ENCODE results near the gene ANKRD24.
"Not testable (repeated sequence)": the region's sequence is repeated elsewhere in the genome, so short reads cannot be mapped to it uniquely, and the experiment has no call there.

The ANKRD24 gene

DNA sequence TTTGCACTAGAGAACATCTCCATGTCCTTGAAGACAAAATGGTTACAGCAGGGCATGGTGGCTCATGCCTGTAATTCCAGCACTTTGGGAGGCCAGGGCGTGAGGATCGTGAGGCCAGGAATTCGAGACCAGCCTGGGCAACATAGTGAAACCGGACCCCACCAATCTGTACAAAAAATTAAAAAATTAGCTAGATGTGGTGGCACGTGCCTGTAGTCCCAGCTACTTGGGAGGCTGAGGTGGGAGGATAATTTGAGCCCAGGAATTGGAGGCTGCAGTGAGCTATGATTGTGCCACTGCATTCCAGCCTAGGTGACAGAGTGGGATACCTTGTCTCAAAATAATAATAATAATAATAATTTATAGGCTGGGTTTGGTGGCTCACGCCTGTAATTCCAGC is 47.7 kb downstream of the ANKRD24 start:
- not testable (repeated sequence) for DNase-seq (ENCODE audit: low spot score)

DNA sequence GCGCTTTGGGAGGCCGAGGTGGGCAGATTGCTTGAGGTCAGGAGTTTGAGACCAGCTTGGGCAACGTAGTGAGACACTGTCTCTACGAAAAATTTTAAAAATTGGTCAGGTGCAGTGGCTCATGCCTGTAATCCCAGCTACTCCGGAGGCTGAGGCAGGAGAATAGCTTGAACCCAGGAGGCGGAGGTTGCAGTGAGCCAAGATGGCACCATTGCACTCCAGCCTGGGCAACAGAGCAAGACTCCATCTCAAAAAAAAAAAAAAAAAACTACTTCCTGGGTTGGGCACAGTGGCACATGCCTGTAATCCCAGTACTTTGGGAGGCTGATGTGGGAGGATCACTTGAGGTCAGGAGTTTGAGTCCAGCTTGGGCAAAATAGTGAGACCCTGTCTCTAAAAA is 49.0 kb downstream of the ANKRD24 start:
- not testable (repeated sequence) for DNase-seq (ENCODE audit: low spot score)

DNA sequence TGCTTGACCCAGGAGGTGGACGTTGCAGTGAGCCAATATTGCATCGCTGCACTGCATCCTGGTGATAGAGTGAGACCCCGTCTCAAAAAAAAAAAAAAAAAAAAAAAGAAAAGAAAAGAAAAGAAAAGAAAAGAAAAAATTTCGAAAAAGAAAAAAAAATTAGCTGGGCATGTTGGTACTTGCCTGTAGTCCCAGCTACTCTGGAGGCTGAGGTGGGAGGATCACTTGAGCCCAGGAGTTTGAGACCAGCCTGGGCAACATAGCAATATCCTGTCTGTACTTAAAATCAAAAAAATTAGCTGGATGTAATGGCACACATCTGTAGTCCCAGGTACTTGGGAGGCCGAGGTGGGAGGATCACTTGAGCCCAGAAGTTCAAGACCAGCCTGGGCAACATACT is 49.6 kb downstream of the ANKRD24 start:
- DNase-seq (ENCODE audit: low spot score) = not testable (repeated sequence)

DNA sequence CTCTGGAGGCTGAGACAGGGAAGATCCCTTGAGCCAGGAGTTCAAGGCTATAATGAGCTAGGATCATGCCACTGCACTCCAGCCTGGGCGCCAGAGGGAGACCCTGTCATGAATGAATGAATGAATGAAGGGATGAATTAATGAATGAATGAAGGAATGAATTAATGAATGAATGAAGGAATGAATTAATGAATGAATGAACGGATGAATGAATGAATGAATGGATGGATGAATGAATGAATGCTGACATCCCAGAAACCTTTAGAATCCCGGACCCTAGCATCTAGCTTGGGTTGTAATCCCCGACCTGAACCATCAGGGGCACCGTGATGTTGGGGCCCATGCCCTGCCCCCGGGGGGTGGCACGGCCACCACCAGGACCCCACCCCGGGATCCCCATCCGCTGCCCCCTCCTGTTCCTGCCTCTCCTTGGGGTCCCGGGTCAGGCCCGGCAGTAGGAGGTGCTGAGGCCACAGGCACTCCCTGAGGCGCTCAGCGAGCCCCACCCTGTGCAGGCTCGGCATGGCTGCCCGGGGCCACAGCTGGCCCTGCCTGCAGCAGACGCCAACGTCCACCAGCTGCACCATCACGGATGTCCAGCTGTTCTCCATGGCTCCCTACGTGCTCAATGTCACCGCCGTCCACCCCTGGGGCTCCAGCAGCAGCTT is 50.3 kb downstream of the ANKRD24 start:
- DNase-seq (ENCODE audit: low spot score) = no peak

DNA sequence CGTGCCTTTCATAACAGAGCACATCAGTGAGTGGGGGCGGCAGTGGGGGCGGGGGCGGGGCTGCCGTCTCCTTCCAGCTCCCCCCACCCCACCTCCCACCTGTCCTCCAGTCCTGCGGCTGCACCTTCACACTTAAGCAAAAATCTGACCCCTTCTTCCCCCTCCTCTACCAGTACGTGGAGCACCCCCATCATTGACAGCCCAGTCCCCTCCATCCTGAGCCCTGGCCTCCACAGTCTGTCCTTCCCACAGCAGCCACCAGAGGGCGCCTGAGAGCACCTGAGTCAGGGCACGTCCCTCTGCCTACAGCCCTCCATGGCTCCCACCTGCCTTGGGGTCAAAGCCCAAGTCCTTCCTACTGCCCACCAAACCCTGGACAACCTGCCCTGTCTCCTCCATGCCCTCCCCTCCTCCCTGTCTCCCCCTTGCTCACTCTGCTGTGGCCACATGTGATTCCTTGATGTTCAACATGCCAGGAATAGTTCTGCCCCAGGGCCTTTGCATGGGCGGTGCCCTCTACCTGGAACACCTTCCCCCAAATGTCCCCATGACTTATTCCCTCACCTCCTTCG is 50.9 kb downstream of the ANKRD24 start:
- DNase-seq (ENCODE audit: low spot score) = no peak

DNA sequence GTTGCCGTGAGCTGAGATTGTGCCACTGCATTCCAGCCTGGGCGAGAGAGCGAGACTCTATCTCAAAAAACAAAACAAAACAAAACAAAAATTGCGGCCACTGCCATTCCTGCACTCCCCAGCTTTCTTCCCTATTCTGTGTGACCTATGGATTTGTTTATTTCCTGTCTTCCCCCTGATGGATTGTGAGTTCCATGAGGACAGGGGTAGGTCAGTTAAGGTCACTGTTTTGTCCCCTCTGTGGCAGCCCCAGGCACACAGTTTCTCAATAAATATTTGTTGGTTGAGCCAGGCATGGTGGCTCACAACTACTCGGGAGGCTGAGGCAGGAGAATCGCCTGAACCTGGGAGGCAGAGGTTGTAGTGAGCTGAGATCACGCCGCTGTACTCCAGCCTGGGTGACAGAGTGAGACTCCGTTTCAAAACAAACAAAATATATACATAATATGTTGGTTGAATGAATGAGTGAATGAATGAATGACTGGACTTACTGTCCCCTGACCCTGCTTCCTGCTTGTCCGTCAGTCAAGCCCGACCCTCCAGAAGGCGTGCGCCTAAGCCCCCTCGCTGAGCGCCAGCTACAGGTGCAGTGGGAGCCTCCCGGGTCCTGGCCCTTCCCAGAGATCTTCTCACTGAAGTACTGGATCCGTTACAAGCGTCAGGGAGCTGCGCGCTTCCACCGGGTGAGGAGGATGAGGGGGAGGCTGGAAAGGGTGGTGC is 51.8 kb downstream of the ANKRD24 start:
- no peak for DNase-seq (ENCODE audit: low spot score)

DNA sequence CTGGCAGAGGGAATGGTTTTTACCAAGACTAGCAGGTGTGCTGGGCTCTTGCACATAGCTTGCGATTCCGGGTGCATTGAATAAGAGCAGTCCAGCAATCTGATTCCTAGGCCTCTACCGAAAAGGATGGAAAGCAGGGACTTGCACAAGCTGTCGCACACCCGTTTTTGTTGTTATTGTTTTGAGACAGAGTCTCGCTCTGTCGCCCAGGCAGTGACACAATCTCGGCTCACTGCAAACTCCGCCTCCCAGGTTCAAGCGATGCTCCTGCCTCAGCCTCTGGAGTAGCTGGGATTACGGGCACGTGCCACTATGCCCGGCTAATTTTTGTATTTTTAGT is 52.3 kb downstream of the ANKRD24 start:
- DNase-seq (ENCODE audit: low spot score) = no peak

DNA sequence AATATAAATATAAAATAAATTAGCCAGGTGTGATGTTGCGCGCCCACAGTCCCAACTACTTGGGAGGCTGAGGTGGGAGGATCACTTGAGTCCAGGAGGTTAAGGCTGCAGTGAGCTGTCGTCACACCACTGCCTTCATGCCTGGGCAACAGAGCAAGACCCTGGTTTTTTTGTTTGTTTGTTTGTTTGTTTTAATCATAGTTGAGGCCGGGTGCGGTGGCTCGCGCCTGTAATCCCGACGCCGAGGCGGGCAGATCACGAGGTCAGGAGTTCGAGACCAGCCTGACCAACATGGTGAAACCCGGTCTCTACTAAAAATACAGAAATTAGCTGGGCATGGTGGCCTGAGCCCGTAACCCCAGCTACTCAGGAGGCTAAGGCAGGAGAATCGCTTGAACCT is 55.0 kb downstream of the ANKRD24 start:
- not testable (repeated sequence) for DNase-seq (ENCODE audit: low spot score)

DNA sequence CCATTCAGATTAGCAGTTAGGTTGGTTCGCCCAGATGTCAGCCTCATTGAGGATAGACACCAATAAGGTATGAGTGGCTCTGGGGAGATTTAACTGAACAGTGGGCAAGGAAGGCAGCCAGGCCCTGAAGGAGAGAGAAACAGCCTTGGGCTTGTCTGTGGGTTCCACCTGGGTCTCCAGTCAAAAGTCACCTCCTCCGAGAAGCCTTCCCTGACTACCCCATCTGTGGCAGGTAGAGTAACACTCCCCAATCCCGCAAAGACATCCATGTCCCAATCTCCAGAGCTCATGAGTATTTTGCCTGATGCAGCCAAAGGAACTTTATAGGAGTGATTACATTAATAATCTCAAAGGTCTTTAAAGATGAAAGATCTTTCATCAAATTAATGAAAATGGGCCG is 56.3 kb downstream of the ANKRD24 start:
- DNase-seq (ENCODE audit: low spot score) = no peak

DNA sequence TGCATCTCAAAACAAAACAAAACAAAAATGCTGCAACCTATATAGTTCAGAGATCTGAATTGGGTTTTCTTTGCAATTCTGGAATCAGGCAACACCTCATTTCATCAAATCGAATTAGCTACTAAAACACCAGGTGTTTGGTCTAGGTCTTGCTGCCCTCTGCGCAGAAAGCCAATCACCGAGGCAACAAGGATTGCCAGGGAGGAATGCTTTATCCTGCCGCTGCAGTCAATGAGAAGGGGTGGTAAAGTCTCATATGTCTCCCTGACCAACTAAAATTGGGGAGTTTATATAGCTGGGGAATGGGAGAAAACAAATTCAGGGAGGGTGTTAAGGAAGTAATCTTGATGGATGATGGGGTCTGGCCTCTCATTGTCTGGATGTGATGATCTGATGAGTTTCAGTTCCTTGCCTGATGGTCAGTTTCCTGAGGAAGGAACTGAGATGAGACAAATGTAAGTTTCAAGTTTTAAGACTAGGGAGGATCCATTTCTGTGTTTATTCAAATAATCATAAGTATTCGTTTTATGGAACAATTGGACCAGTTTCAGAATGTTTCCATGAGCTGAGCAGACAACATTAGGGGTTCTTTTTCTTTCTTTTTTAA is 59.4 kb downstream of the ANKRD24 start:
- DNase-seq (ENCODE audit: low spot score) = no peak

DNA sequence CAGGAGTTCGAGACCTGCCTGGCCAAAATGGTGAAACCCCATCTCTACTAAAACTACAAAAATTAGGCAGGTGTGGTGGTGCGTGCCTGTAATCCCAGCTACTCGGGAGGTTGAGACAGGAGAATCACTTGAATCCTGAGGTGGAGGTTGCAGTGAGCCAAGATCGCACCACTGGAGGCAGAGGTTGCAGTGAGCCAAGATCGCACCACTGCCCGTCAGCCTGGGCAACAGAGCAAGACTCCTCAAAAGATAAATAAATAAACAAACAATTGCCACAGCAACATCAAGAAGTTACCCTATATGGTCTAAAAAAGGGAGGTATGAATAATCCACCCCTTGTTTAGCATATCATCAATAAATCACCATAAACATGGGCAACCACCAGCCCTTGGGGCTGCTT is 63.4 kb downstream of the ANKRD24 start:
- DNase-seq (ENCODE audit: low spot score) = not testable (repeated sequence)

DNA sequence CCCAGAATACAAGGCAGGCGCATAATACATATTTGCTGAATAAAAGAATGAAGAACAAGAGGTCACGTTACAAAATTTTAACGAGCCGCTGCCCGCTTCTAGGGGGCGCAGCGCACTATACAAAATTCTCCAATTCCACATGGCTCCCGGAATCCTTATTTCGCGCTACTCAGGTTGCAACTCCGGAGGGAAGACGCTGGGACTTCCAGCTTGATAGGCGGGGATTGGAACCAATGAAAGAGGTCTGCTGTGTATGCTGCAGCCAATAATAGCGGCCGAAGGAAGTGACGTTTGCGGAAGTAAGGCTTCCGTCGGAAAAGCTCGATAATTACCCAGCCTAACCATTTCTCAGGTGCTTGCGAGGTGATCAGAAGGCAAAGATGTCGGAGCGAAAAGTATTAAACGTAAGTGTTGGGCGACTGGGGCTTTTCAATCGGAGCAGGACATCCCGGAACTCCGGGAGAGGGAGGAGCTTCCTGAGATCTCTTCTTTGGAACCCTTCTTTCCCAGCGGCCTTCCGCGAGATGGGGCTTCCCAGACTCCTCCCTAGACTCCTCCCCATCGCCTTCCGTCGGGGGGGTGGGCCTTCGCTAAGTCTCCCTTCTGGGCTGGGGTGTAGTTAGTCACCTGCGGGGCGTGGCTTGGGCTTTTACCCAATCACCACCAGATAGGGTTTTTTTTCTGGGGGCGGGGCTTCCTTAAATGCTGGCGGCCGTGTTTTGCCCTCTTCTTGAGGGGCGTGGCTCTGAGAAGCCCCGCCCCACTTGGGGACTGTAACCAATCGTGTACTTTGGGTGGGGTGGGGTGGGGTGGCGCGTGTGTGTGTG is 64.5 kb downstream of the ANKRD24 start, which contains the start of gene YJU2:
Gene YJU2, plus strand, starts transcription at position 314 of the 827 bp plus-strand sequence. Its CDS starts 67 bp downstream, at position 381.
- peak; percentile 96 for DNase-seq (ENCODE audit: low spot score)

DNA sequence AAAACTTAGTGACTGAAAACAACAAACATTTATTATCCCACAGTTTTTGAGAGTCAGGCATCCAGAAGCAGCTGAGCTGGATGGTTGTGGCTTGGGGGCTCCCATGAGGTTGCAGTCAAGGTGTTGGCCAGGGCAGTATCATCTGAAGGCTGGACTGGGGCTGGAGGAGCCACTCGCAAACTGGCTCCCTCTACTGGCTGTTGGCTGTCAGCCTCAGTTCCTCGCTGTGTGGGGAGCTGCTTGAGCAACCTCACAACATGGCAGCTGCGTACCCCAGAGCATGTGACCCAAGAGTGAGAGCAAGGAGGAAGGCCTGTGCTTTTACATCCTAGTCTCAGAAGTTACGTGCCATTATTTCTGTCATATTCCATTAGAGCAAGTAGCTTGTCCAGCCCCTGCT is 74.1 kb downstream of the ANKRD24 start:
- no peak for DNase-seq (ENCODE audit: low spot score)

DNA sequence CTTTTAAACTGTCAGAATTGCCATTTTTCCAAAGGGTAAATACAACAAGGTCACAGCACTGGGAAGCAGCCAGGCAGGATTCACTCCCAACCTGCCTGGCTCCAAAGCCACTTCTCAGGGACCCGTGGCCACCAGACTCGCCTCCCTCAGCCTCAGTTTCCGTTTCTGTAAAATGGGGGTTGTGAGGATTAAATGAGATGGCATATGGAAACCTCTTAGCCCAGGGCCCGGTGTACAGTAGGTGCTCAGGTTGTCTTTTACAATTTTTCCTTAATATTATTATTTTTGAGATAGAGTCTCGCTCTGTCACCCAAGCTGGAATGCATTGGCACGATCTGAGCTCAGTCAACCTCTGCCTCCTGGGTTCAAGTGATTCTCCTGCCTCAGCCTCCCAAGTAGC is 74.5 kb downstream of the ANKRD24 start:
- no peak for DNase-seq (ENCODE audit: low spot score)

DNA sequence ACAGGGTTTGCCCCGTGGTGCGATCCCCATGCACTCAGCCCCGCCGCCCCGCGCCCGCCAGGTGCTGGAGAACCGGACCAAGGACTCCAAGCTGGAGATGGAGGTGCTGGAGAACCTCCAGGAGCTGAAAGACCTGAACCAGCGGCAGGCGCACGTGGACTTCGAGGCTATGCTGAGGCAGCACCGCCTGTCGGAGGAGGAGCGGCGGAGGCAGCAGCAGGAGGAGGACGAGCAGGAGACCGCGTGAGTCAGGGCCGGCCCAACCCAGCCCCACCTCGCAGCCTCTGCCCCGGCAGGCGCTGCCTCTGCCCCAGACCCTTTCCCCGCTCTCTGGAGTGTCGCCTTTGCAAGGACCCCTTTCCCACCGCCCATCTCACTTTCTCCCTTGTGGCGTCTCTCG is 75.7 kb downstream of the ANKRD24 start:
- no peak for DNase-seq (ENCODE audit: low spot score)

DNA sequence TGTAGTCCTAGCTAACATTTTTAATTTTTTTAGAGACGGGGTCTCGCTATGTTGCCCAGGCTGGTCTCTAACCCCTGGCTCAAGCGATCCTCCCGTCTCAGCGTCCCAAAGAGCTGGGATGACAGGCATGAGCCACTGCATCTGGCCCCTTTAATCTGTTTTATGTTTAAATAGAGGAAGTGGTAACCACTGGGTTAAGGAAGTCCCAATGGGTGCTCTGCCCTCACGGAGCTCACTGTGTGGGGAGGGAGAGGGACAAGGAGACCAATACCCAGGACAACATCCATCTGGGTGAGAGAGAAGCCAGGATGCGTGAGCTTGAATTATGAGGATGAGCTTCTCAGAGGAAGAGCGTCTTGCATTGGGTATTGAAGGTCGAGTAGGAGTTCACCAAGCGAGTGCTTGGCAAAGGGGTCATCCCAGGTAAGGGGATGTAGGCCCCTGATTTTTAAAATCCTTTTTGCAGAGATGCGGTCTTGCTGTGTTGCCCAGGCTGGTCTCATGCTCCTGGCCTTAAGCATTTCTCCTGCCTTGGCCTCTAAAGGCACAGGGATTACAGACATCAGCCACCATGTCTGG is 78.2 kb downstream of the ANKRD24 start:
- DNase-seq (ENCODE audit: low spot score) = no peak

DNA sequence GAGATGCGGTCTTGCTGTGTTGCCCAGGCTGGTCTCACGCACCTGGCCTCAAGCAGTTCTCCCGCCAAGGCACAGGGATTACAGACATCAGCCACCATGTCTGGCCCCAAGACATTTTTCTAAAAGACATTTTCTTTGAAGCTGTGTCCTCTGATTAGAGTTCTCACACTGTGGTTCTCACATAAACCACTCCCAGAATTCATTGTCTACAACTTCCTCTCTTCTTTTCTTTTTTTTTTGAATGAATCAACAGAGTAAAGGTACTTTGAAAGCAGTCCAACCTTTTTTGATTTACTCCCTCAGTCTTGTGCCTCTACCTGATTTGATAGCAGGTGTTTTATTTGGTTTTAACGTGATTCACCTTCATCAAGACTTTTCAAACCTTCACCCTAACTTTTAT is 82.3 kb downstream of the ANKRD24 start:
- DNase-seq (ENCODE audit: low spot score) = no peak

DNA sequence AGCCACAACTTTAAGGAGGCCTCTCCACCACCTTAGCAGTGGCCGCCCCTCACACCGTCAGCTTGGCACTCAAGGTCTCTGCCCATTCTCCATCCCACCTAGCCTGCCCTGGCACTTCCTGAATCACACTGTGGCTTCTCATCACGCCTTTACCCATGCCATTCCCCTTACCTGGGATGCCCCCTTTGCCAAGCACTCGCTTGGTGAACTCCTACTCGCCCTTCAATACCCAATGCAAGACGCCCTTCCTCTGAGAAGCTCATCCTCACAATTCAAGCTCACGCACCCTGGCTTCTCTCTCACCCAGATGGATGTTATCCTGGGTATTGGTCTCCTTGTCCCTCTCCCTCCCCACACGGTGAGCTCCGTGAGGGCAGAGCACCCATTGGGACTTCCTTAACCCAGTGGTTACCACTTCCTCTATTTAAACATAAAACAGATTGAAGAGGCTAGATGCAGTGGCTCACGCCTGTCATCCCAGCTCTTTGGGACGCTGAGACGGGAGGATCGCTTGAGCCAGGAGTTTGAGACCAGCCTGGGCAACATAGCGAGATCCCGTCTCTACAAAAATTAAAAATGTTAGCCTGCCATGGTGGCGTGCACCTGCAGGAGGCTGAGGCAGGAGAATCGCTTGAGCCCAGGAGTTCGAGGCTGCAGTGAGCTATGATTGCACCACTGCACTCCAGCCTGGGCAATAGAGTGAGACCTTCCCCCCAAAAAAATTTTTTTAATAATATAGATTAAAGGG is 83.9 kb downstream of the ANKRD24 start:
- DNase-seq (ENCODE audit: low spot score) = no peak

DNA sequence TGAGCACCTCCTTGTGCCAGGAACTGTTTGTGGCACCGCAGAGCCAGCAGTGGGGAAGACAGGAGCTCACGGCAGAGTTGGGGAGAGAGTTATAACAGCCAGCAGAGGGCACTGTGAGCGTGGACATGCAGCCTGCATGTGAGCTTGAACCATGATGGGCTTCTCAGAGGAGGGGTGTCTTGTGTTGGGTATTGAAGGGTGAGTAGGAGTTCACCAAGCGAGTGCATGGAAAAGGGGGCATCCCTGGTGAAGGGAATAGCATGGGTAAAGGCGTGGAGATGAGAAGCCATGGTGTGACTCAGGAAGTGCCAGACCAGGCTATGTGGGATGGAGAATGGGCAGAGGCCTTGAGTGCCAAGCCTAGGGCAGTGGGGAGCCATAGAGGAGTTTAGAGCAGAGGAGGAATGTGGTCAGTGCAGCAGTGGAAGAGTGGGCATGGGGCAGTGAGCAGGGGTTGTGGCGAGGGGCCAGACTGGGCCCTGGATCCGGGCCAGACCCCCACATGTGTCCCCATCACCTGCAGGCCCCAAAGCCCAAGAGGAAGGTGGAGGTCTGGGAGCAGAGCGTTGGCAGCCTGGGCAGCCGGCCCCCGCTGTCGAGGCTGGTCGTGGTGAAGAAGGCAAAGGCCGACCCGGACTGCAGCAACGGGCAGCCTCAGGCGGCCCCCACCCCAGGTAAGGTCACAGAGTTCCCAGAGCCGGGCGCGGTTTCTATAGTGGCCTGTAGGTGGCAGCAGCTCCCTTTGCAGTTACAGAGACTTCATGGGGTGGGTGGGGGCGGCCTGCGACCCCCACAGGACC is 84.8 kb downstream of the ANKRD24 start:
- DNase-seq (ENCODE audit: low spot score) = no peak
